ENCODE data around the gene ATP8A2.

The ATP8A2 gene

GRCh38 chr13:25862156-25862555, 490.4 kb downstream of the ATP8A2 start:
- no peak overlapping the region for H3K4me3 Mint-ChIP-seq
- H3K27ac Mint-ChIP-seq = no peak overlapping the region
- no peaks in the 10 kb centered on the region for H3K9me3 Mint-ChIP-seq
- H3K27me3 Mint-ChIP-seq = no peaks in the 10 kb centered on the region
- no peaks in the 10 kb centered on the region for H3K4me1 Mint-ChIP-seq
- no peak for DNase-seq
- no peak for ATAC-seq

DNA sequence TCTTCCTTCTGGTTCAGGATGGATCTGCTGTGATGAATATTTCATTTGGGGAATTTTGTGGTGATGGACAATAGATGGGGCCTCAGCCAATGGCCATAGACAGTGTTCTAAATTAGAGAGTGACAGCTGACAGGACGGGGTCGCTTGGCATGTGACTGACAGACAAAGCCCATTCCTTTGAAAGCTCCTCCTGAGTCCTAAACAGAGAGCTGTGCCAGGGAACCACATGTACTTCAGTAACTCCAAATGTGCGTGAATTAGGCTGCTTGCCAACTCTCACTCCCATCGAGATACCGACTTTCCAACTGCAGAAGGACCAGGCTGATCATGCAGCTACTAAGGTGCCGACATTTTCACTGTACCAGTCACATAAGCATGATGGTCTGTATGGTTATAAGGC, 492.3 kb downstream of the ATP8A2 start:
- Mint-ChIP-seq H3K9me3 (no peaks in the 10 kb centered on the region), H3K4me1 (peaks cover 6% of the 10 kb centered on the region), H3K27me3 (no peaks in the 10 kb centered on the region), H3K27ac (no peak overlapping the region), H3K4me3 (no peak overlapping the region)
- DNase-seq (no peak), ATAC-seq (no peak)

- Mint-ChIP-seq H3K27ac (no peak overlapping the region), H3K9me3 (no peaks in the 10 kb centered on the region), H3K27me3 (no peaks in the 10 kb centered on the region), H3K4me1 (peaks cover 12% of the 10 kb centered on the region), H3K4me3 (no peak overlapping the region)
- ATAC-seq (no peak), DNase-seq (no peak)
Observed at GRCh38 chr13:25864936-25865335, 493.2 kb downstream of the ATP8A2 start.

DNA sequence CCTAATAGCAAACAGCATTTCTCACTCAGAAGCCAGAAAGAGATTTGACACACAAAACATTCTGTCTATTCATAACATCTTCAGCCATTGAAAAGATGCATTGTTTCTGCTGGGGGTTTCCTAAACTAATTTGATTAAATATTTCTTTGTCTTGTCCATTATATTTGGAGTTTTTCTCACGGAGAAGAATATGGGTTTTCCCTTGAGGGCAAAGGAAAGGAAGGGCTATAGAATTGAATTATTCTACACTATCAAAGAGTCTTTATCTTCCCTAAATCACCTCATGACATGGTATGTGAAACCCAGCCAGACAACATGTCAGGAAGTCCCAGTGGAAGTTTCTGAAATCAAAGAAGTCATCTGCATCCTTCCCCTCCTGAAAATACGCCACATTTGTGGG, 493.6 kb downstream of the ATP8A2 start:
- DNase-seq = no peak

GRCh38 chr13:25867038-25867437, 495.3 kb downstream of the ATP8A2 start:
- ATAC-seq = no peak
- H3K4me1 Mint-ChIP-seq = peaks cover 28% of the 10 kb centered on the region
- no peak for DNase-seq

More for the DNA sequence above, 493.6 kb downstream of the ATP8A2 start:
- Mint-ChIP-seq H3K4me1 (peaks cover 12% of the 10 kb centered on the region), H3K4me3 (no peak overlapping the region), H3K9me3 (no peaks in the 10 kb centered on the region), H3K27me3 (no peaks in the 10 kb centered on the region), H3K27ac (no peak overlapping the region)
- no peak for ATAC-seq

GRCh38 chr13:25868490-25868889, 496.7 kb downstream of the ATP8A2 start:
- peaks cover under 1 to 4% of the 10 kb centered on the region in 2 donors for H3K9me3 Mint-ChIP-seq
- H3K27me3 Mint-ChIP-seq = no peaks in the 10 kb centered on the region
- no peak for DNase-seq
- no peak overlapping the region for H3K27ac Mint-ChIP-seq
- H3K4me1 Mint-ChIP-seq = peaks cover 42% of the 10 kb centered on the region
- H3K4me3 Mint-ChIP-seq = peak overlapping the region in 1 of 2 donors; percentile 72
- ATAC-seq = no peak

More at GRCh38 chr13:25867038-25867437, 495.3 kb downstream of the ATP8A2 start:
- H3K27me3 Mint-ChIP-seq = no peaks in the 10 kb centered on the region
- no peaks in the 10 kb centered on the region for H3K9me3 Mint-ChIP-seq
- H3K4me3 Mint-ChIP-seq = no peak overlapping the region
- H3K27ac Mint-ChIP-seq = no peak overlapping the region

- no peak for ATAC-seq
- Mint-ChIP-seq H3K4me1 (peaks cover 57% of the 10 kb centered on the region), H3K27me3 (no peaks in the 10 kb centered on the region), H3K4me3 (no peak overlapping the region), H3K27ac (no peak overlapping the region), H3K9me3 (peaks cover 13 to 15% of the 10 kb centered on the region in 2 donors)
- no peak for DNase-seq
Observed at GRCh38 chr13:25869941-25870340, 498.2 kb downstream of the ATP8A2 start.

DNA sequence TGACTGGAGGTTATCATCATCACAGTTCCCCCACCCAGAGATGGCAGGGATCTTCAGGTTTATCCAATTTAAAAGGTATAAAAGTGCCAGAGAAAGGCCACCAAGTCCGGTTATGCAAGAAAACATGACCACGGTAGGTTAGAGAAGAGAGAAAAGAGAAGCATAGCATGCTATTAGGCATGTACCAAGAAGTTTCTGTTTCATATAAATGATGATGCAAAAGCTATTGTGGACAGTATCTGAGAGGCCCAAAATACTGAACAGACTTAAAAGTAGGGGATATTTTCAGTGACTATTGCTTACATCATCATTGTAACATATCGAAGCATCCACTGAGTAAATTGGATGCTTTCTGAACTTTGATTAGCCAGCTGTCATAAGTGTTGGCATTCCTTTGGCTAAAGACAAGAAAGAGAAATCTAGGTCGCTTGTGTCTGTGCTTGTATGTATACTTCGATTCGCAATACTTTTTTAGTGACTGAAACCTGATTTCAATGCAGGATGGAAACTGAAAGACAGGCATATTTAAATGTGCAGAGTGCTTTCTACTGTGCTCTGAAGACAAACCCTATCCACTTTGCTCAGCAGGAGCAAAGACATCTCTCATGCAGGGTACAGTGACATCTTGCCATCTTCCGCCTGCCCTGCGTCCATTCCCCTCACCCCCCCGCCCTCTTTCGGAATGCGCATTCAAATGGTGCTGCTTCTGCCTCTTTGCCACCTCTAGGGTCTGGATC, 499.8 kb downstream of the ATP8A2 start:
- no peak for DNase-seq
- peak; percentile 88 for ATAC-seq
- H3K4me1 Mint-ChIP-seq = peaks cover 70% of the 10 kb centered on the region
- peak overlapping the region; percentile 79 to 94 for H3K27ac Mint-ChIP-seq
- peak overlapping the region; percentile 41 to 45 for H3K4me3 Mint-ChIP-seq
- H3K9me3 Mint-ChIP-seq = peaks cover 18 to 20% of the 10 kb centered on the region in 2 donors
- H3K27me3 Mint-ChIP-seq = no peaks in the 10 kb centered on the region

DNA sequence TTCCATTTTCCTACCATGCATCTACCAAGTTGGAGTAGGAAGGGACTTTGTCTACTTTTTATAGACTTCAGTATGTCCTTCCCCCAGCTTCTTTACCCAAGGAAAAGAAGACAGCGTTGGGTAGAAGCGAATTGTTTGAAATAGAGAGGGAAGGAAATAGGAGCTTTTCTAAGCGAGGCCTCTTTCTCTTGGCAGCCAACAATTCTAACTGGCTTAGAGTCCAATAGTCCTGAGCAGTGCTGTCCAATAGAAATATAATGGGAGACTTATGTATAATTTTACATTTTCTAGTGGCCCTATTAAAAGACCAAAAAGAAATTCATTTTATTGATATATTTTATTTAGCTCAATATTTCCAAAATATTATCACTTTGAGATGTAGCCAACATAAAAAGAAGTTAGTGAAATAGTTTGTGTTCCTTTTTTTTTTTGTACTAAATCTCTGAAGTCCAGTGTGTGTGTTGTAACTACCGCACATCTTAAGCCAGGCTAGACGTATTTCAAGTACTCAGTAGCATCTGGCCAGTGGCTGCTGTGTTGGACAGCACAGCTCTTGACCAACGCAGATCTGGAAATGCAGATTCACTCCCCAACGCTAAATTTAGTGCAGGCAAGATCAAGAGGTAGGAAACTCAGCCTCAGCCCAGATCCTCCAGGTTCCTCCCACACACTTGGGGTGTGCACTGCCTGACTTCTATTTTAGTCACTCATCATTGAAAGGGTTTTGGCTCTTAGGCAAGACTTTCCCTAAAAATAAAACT, 500.9 kb downstream of the ATP8A2 start:
- ATAC-seq (no peak), DNase-seq (no peak)
- no peaks in the 10 kb centered on the region for H3K27me3 Mint-ChIP-seq
- H3K4me3 Mint-ChIP-seq = peak overlapping the region; percentile 27 to 44
- peaks cover 20 to 23% of the 10 kb centered on the region in 2 donors for H3K9me3 Mint-ChIP-seq
- peaks cover 76% of the 10 kb centered on the region for H3K4me1 Mint-ChIP-seq
- H3K27ac Mint-ChIP-seq = peak overlapping the region in 1 of 2 donors; percentile 75

- Mint-ChIP-seq H3K9me3 (peaks cover 20 to 29% of the 10 kb centered on the region in 2 donors), H3K27me3 (no peaks in the 10 kb centered on the region), H3K4me1 (peaks cover 82% of the 10 kb centered on the region), H3K4me3 (peak overlapping the region; percentile 27 to 44), H3K27ac (peak overlapping the region; percentile 67 to 75)
- ATAC-seq = no peak
- no peak for DNase-seq
Observed at GRCh38 chr13:25873242-25873612, 501.5 kb downstream of the ATP8A2 start.

DNA sequence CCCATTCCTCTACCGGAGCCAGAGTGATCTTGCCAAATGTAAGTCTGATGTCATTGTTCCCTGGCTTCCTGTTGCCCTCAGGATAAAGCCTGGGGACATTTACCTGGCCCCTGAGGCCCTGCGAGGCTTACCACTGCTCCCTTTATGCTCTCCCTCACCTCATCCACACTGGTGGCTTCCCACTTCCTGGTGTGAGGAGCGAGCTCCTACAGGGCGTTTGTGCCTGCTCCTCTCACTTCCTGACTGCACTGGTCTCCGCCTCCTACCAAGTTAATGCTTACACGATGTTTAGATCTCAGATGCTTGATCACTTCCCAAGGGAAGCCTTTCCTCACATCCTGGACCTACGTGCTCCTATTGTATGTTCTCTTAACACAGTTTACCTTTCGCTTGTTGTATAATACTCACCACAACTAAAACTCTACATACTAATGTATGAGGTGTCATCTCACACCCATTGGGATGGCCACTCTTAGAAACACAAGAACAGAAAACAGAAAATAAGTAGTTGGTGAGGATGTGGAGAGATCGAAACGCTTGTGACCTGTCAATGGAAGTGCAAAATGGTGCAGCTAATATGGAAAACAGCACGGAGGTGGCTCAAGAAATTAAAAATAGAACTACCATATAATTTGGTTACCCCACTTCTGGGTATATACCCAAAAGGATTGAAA, 502.4 kb downstream of the ATP8A2 start:
- ATAC-seq (no peak), DNase-seq (no peak)
- peaks cover 81% of the 10 kb centered on the region for H3K4me1 Mint-ChIP-seq
- peaks cover 20 to 29% of the 10 kb centered on the region in 2 donors for H3K9me3 Mint-ChIP-seq
- peak overlapping the region; percentile 31 to 49 for H3K4me3 Mint-ChIP-seq
- no peaks in the 10 kb centered on the region for H3K27me3 Mint-ChIP-seq
- peak overlapping the region; percentile 51 to 96 for H3K27ac Mint-ChIP-seq

DNA sequence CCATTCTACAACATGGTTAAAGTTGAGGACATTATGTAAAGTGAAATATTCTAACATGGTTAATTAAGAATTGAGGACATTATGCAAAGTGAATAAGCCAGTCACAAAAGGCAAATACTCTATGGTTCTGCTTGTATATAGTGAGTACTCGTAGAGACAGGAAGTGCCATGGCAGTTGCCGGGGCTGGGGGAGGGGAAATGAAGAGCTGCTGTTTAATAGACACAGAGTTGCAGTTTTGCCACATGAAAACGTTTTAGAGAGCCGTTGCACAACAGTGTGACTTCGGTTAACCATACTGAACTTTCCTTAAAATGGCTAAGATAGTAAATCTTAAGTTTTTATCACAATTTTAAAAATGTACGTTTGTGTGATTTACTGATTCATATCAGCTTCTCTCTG, 503.1 kb downstream of the ATP8A2 start:
- peak; percentile 34 to 73 for DNase-seq
- ATAC-seq = peak; percentile 75
- H3K27ac Mint-ChIP-seq = peak overlapping the region; percentile 51 to 96
- H3K4me1 Mint-ChIP-seq = peaks cover 75% of the 10 kb centered on the region
- peaks cover 20 to 29% of the 10 kb centered on the region in 2 donors for H3K9me3 Mint-ChIP-seq
- H3K27me3 Mint-ChIP-seq = no peaks in the 10 kb centered on the region
- H3K4me3 Mint-ChIP-seq = peak overlapping the region; percentile 1 to 31

- H3K4me3 Mint-ChIP-seq = no peak overlapping the region
- H3K27ac Mint-ChIP-seq = peak overlapping the region; percentile 0 to 42
- no peaks in the 10 kb centered on the region for H3K27me3 Mint-ChIP-seq
- ATAC-seq (no peak), DNase-seq (no peak)
- H3K9me3 Mint-ChIP-seq = peaks cover 20 to 29% of the 10 kb centered on the region in 2 donors
- peaks cover 70% of the 10 kb centered on the region for H3K4me1 Mint-ChIP-seq
Observed at GRCh38 chr13:25876247-25876646, 504.5 kb downstream of the ATP8A2 start.

DNA sequence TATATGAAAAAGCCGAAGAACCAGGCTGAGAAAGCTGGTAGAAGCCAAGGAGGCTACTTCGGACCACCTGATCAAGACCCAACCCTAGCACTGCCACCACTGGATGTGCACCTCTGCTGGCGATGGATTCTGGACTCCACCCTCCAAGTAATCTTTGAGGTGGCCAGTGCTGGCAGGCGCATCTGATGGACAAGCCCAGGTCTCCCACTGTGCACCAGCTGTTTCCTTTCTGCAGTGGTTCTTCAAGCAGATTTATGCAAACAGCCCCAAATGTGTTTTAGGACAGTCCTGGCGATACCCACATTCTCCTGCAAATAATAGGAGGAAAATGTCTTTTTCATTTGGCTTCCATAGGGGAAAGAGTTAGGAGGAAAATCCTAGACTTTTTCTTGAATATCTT, 507.7 kb downstream of the ATP8A2 start:
- no peak for DNase-seq
- Mint-ChIP-seq H3K9me3 (peaks cover 6 to 18% of the 10 kb centered on the region in 2 donors), H3K27me3 (no peaks in the 10 kb centered on the region), H3K4me3 (no peak overlapping the region), H3K4me1 (peaks cover 70% of the 10 kb centered on the region), H3K27ac (no peak overlapping the region)
- ATAC-seq = no peak

DNA sequence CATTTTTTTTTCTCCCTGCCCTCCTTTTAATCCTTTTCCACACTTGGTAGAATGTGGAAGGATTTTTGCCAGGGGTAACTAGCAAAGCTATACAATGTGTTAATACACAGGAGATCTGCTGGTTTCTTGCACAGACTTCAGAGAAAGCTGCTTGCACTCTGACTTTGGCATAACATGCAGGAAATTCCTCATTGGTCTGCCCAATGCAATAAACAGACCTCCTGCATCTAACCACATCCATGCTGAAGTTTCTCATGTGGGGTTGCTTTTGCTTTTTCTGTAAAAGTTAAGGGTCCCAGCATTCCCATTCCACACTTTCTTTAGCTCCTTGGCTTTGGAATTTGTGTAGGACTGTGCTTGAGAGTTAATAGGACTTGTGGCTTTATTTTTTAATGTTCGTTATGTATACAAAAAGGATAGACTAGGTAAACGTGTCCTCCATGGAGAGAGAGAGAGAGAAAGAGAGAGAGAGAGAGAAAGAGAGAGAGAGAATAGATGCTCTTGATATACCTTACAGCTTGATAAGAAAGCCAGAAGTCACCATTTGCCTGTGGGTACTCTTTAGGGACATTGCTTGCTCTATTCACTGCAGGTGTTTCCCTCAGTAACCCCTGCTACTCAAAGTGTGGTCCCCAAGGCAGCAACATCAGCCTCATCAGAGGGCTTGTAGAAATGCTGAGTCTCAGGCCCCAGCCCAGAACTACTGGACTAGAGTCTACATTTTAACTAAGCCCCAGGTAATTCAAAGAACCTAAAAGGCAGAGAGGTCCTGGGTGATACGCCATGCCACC, 509.6 kb downstream of the ATP8A2 start:
- Mint-ChIP-seq H3K27ac (no peak overlapping the region), H3K4me3 (no peak overlapping the region), H3K9me3 (peaks cover under 1 to 11% of the 10 kb centered on the region in 2 donors), H3K27me3 (no peaks in the 10 kb centered on the region), H3K4me1 (peaks cover 60% of the 10 kb centered on the region)
- DNase-seq (no peak), ATAC-seq (no peak)
